ENCODE results near the gene PAFAH1B1. TPM values are rescaled to one million over a fixed set of nuclear protein-coding genes. Genes with fewer than 3 reads are reported as not detected.

PAFAH1B1 gene
- total RNA-seq, 4 donors from 2014 or later, result 24.1 to 145 (median 98.8) TPM

DNA sequence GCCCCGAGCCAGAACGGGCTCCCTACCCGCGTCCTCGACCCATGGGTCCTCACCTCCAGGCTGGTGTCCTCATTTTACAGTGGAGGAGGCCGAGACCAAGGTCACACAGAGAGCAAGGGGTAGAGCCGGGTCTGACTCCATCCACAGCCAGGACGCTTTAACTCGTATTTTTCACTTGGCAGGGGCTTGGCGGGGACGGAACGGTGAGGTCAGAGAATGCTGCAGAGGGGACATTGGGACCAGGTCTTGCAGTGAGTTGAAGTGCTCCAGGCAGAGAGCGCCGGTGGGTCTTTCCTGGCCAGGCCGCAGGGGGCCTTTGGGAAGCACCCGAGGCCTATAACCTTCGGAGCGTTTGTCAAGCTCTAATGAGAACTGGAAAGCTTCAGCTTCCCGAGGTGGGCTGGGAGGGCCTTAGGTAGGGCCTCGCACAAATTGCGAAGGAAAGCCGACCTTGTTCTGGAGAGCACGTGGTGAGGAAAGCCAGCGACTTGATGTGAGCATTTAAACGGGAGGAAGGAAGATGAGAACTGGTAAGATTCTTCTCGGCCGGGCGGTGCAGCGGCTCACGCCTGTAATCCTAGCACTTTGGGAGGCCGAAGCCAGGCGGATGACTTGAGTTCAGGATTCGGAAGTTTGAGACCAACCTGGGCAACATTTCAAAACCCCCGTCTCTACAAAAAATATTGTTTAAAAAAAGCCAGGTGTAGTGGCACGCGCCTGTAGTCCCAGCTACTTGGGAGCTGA lies 119.0 kb downstream of the PAFAH1B1 start:
- H3K36me3 ChIP-seq, result no peaks in the 10 kb centered on the region
- no peak for DNase-seq
- H3K4me1 ChIP-seq, result peaks cover 31 to 52% (median 45%) of the 10 kb centered on the region in 4 donors
- intact Hi-C loops (cut with DNase I; ENCODE audit: low total_unique reads), result no loop called here
- H3K9me3 ChIP-seq, result no peaks in the 10 kb centered on the region
- 57 to 80% methylated on average over 4 to 33 of the region's 36 CpGs for WGBS, 2 donors (ENCODE audit: low coverage in 1 of 2)
- peak overlapping the region; percentile 71 to 91 (median 79) for H3K4me3 ChIP-seq
- TF ChIP-seq, protein P1, sequence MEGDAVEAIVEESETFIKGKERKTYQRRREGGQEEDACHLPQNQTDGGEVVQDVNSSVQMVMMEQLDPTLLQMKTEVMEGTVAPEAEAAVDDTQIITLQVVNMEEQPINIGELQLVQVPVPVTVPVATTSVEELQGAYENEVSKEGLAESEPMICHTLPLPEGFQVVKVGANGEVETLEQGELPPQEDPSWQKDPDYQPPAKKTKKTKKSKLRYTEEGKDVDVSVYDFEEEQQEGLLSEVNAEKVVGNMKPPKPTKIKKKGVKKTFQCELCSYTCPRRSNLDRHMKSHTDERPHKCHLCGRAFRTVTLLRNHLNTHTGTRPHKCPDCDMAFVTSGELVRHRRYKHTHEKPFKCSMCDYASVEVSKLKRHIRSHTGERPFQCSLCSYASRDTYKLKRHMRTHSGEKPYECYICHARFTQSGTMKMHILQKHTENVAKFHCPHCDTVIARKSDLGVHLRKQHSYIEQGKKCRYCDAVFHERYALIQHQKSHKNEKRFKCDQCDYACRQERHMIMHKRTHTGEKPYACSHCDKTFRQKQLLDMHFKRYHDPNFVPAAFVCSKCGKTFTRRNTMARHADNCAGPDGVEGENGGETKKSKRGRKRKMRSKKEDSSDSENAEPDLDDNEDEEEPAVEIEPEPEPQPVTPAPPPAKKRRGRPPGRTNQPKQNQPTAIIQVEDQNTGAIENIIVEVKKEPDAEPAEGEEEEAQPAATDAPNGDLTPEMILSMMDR (IDR thresholded peaks at IDR 0.05), result no peak
- TF ChIP-seq EP300 (IDR thresholded peaks at IDR 0.05; ENCODE audit: low read depth) (no peak), POLR2A (IDR thresholded peaks at IDR 0.05) (no peak), POLR2AphosphoS5 (IDR thresholded peaks at IDR 0.05) (no peak)
- peak overlapping the region; percentile 90 to 93 (median 92) for H3K27ac ChIP-seq
- in situ Hi-C loops (cut with MboI; ENCODE audit: low pct_ligation_motif_present in 1 of 4, low pct_unique_long_range_greater_than_20kb in 1 of 4, low sequenced_read_pairs in 3 of 4), result no loop called here
- H3K27me3 ChIP-seq, result no peaks in the 10 kb centered on the region

DNA sequence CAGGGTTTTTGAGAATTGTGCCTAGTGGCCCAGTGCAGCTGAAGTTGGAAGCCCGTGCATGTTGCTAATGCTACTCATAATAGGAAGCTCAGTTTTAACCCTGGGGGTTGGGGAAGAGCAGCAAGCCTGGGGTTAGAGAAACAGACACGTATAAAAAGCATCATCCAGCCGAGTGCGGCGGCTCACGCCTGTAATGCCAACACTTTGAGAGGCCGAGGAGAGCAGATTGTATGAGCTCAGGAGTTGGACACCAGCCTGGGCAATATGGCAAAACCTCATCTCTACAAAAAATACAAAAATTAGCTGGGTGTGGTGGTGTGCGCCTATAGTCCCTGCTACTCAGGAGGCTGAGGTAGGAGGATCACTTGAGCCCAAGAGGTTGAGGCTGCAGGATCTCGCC lies 120.4 kb downstream of the PAFAH1B1 start:
- 90 to 94% methylated on average over 6 to 9 of the region's 9 CpGs for WGBS, 2 donors (ENCODE audit: low coverage in 1 of 2)

GRCh38 chr17:2716649-2717048 lies 123.2 kb downstream of the PAFAH1B1 start:
- DNase-seq, result no peak
- no peak for TF ChIP-seq POLR2A (IDR thresholded peaks at IDR 0.05)
- WGBS, 2 donors (ENCODE audit: low coverage in 1 of 2), result 80% methylated on average over 1 to 5 of the region's 5 CpGs
- H3K27me3 ChIP-seq, result no peaks in the 10 kb centered on the region
- no peak overlapping the region for H3K27ac ChIP-seq
- intact Hi-C loops (cut with DNase I; ENCODE audit: low total_unique reads), result no loop called here
- in situ Hi-C loops (cut with MboI; ENCODE audit: low pct_ligation_motif_present in 1 of 4, low pct_unique_long_range_greater_than_20kb in 1 of 4, low sequenced_read_pairs in 3 of 4), result no loop called here
- no peaks in the 10 kb centered on the region for H3K9me3 ChIP-seq
- H3K4me3 ChIP-seq, result no peak overlapping the region
- H3K36me3 ChIP-seq, result no peaks in the 10 kb centered on the region
- peaks cover 3 to 30% (median 17%) of the 10 kb centered on the region in 4 donors for H3K4me1 ChIP-seq

More for the DNA sequence above, 120.4 kb downstream of the PAFAH1B1 start:
- TF ChIP-seq POLR2AphosphoS5 (IDR thresholded peaks at IDR 0.05) (no peak), EP300 (IDR thresholded peaks at IDR 0.05; ENCODE audit: low read depth) (no peak), POLR2A (IDR thresholded peaks at IDR 0.05) (no peak)
- TF ChIP-seq, protein P1 (IDR thresholded peaks at IDR 0.05), result no peak
- DNase-seq, result no peak
- no peak overlapping the region for H3K4me3 ChIP-seq
- H3K9me3 ChIP-seq, result no peaks in the 10 kb centered on the region
- intact Hi-C loops (cut with DNase I; ENCODE audit: low total_unique reads), result no loop called here
- no peak overlapping the region for H3K27ac ChIP-seq
- peaks cover 17 to 50% (median 38%) of the 10 kb centered on the region in 4 donors for H3K4me1 ChIP-seq
- in situ Hi-C loops (cut with MboI; ENCODE audit: low pct_ligation_motif_present in 1 of 4, low pct_unique_long_range_greater_than_20kb in 1 of 4, low sequenced_read_pairs in 3 of 4), result no loop called here
- no peaks in the 10 kb centered on the region for H3K27me3 ChIP-seq
- no peaks in the 10 kb centered on the region for H3K36me3 ChIP-seq

DNA sequence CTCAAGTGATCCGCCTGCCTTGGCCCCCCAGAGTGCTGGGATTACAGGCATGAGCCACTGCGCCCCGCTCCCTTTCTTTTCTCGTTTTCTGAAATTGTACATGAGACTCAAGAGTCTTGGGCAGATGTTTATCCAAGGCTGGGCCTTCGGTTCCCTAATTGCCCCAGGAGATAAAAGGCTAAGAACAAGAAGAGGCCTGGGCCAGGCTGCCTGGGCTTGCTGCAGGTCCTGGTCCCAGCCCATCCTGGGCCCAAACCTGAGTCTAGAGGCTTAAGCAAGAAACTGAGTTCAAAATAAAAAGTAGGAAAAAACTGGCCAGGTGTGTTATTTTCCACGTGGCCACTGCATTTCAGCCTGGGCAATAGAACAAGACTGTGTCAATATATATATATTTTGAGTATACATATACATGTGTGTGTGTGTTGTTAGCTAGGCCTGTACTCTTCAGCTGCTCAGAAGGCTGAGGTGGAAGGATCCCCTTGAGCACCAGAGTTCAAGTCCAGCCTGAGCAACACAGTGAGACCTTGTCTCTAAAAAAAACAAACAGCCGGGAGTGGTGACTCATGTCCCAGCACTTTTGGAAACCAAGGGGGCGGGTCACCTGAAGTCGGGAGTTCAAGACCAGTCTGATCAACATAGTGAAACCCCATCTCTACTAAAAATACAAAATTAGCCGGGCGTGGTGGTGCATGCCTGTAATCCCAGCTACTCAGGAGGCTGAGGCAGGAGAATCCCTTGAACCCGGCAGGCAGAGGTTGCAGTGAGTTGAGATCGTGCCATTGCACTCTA lies 124.9 kb downstream of the PAFAH1B1 start:
- WGBS, 2 donors (ENCODE audit: low coverage in 1 of 2), result 60 to 79% methylated on average over 4 to 13 of the region's 13 CpGs
- DNase-seq, result no peak
- in situ Hi-C loops (cut with MboI; ENCODE audit: low pct_ligation_motif_present in 1 of 4, low pct_unique_long_range_greater_than_20kb in 1 of 4, low sequenced_read_pairs in 3 of 4) (no loop called here), intact Hi-C loops (cut with DNase I; ENCODE audit: low total_unique reads) (no loop called here)
- TF ChIP-seq POLR2AphosphoS5 (IDR thresholded peaks at IDR 0.05) (no peak), POLR2A (IDR thresholded peaks at IDR 0.05) (no peak), EP300 (IDR thresholded peaks at IDR 0.05; ENCODE audit: low read depth) (no peak)
- TF ChIP-seq, protein P1 (IDR thresholded peaks at IDR 0.05), result no peak
- H3K36me3 ChIP-seq, result no peaks in the 10 kb centered on the region
- no peak overlapping the region for H3K4me3 ChIP-seq
- no peaks in the 10 kb centered on the region for H3K9me3 ChIP-seq
- H3K4me1 ChIP-seq, result peaks cover 0 to 18% (median 8%) of the 10 kb centered on the region in 4 donors
- H3K27ac ChIP-seq, result peak overlapping the region in 2 of 4 donors; percentile 17 to 52
- H3K27me3 ChIP-seq, result peaks cover 1% of the 10 kb centered on the region

Measured in transverse colon (tissue), 4 donors.